Measurements from ENCODE around the gene GJA10. TPM values are rescaled to one million over a fixed set of nuclear protein-coding genes. Genes with fewer than 3 reads are reported as not detected.
A peak's percentile ranks its signal among the peaks of the same experiment; 100 is the strongest.

The GJA10 gene
- polyA plus RNA-seq, 3 donors: not detected

- no peaks in the 10 kb centered on the region for H3K4me1 Mint-ChIP-seq
- intact Hi-C loops (cut with micrococcal nuclease): no loop called here
- no peak overlapping the region for H3K4me2 ChIP-seq (replicated peaks; ENCODE audit: extremely low read depth, low read length, poor library complexity, severe bottlenecking)
- peaks cover 12 to 22% (median 18%) of the 10 kb centered on the region in 7 donors for H3K9me3 Mint-ChIP-seq
- H3K4me3 ChIP-seq (replicated peaks in 1 of 3; ENCODE audit: low read depth in 2 of 3, low read length in 3 of 3): no peak overlapping the region
- no peak overlapping the region for H3K4me3 Mint-ChIP-seq
- DNase-seq: no peak
- H3K4me1 ChIP-seq (ENCODE audit: control insufficient read depth in 1 of 2, insufficient read depth in 2 of 2, low read length in 2 of 2): no peaks in the 10 kb centered on the region
- peak overlapping the region in 1 of 7 donors; percentile 15 for H3K27ac Mint-ChIP-seq
- H3K79me2 ChIP-seq (ENCODE audit: insufficient read depth, low read length): no peaks in the 10 kb centered on the region
- no peak overlapping the region for H2AFZ ChIP-seq (ENCODE audit: insufficient read depth, low read depth, low read length, poor library complexity, severe bottlenecking)
- no peaks in the 10 kb centered on the region for H3K36me3 Mint-ChIP-seq
- no peak overlapping the region for H3K27ac ChIP-seq (ENCODE audit: low read depth in 1 of 2, low read length in 2 of 2)
- no peak for TF ChIP-seq CTCF (IDR thresholded peaks at IDR 0.05)
- H3K36me3 ChIP-seq (replicated peaks in 1 of 2; ENCODE audit: control insufficient read depth in 1 of 2, insufficient read depth in 2 of 2, low read length in 2 of 2): no peaks in the 10 kb centered on the region
- H4K20me1 ChIP-seq (ENCODE audit: insufficient read depth, low read length): no peaks in the 10 kb centered on the region
- peaks cover 0 to 15% of the 10 kb centered on the region in 2 donors for H3K9me3 ChIP-seq (replicated peaks in 1 of 2; ENCODE audit: control insufficient read depth in 1 of 2, insufficient read depth in 1 of 2, low read length in 2 of 2)
- 96% methylated on average over 4 of the region's 4 CpGs for WGBS (ENCODE audit: insufficient coverage)
- no peaks in the 10 kb centered on the region for H3K27me3 ChIP-seq (ENCODE audit: control insufficient read depth in 2 of 2, insufficient read depth in 2 of 2, low read length in 2 of 2)
- H3K9ac ChIP-seq (ENCODE audit: insufficient read depth, low read length, poor library complexity, severe bottlenecking): no peak overlapping the region
- peaks cover 0 to 3% (median 2%) of the 10 kb centered on the region in 3 donors for H3K27me3 Mint-ChIP-seq (ENCODE audit: low read depth in 3 of 3)
Measured at GRCh38 chr6:89917216-89917615, 22.9 kb downstream of the GJA10 start.

GRCh38 chr6:89917801-89918366 is 23.6 kb downstream of the GJA10 start:
- H3K27ac Mint-ChIP-seq: no peak overlapping the region
- no peak for DNase-seq
- Histone ChIP-seq H3K4me2 (replicated peaks; ENCODE audit: extremely low read depth, low read length, poor library complexity, severe bottlenecking) (no peak overlapping the region), H3K36me3 (replicated peaks in 1 of 2; ENCODE audit: control insufficient read depth in 1 of 2, insufficient read depth in 2 of 2, low read length in 2 of 2) (no peaks in the 10 kb centered on the region), H3K4me3 (replicated peaks in 1 of 3; ENCODE audit: low read depth in 2 of 3, low read length in 3 of 3) (no peak overlapping the region), H3K27ac (ENCODE audit: low read depth in 1 of 2, low read length in 2 of 2) (no peak overlapping the region), H3K4me1 (ENCODE audit: control insufficient read depth in 1 of 2, insufficient read depth in 2 of 2, low read length in 2 of 2) (no peaks in the 10 kb centered on the region), H3K9ac (ENCODE audit: insufficient read depth, low read length, poor library complexity, severe bottlenecking) (no peak overlapping the region), H2AFZ (ENCODE audit: insufficient read depth, low read depth, low read length, poor library complexity, severe bottlenecking) (no peak overlapping the region), H3K27me3 (ENCODE audit: control insufficient read depth in 2 of 2, insufficient read depth in 2 of 2, low read length in 2 of 2) (no peaks in the 10 kb centered on the region), H3K79me2 (ENCODE audit: insufficient read depth, low read length) (no peaks in the 10 kb centered on the region), H3K9me3 (replicated peaks in 1 of 2; ENCODE audit: control insufficient read depth in 1 of 2, insufficient read depth in 1 of 2, low read length in 2 of 2) (peaks cover 0 to 15% of the 10 kb centered on the region in 2 donors), H4K20me1 (ENCODE audit: insufficient read depth, low read length) (no peaks in the 10 kb centered on the region)
- H3K36me3 Mint-ChIP-seq: no peaks in the 10 kb centered on the region
- 95% methylated on average over 2 of the region's 3 CpGs for WGBS (ENCODE audit: insufficient coverage)
- no peak for TF ChIP-seq CTCF (IDR thresholded peaks at IDR 0.05)
- no peak overlapping the region for H3K4me3 Mint-ChIP-seq
- no peaks in the 10 kb centered on the region for H3K4me1 Mint-ChIP-seq
- peaks cover 12 to 22% (median 18%) of the 10 kb centered on the region in 7 donors for H3K9me3 Mint-ChIP-seq
- intact Hi-C loops (cut with micrococcal nuclease): no loop called here
- H3K27me3 Mint-ChIP-seq (ENCODE audit: low read depth in 3 of 3): peaks cover 0 to 3% (median 2%) of the 10 kb centered on the region in 3 donors
